HG02973 (cell line): ENCODE measurements around the gene GRAP2.

Source experiments
- ATAC-seq: cut with Tn5 transposase; IDR thresholded peaks from one replicate; pipeline ENCODE4 v1.9.1; 2021; ENCODE audit warnings: moderate library complexity; ENCODE audit not compliant: unreplicated experiment

The GRAP2 gene

DNA sequence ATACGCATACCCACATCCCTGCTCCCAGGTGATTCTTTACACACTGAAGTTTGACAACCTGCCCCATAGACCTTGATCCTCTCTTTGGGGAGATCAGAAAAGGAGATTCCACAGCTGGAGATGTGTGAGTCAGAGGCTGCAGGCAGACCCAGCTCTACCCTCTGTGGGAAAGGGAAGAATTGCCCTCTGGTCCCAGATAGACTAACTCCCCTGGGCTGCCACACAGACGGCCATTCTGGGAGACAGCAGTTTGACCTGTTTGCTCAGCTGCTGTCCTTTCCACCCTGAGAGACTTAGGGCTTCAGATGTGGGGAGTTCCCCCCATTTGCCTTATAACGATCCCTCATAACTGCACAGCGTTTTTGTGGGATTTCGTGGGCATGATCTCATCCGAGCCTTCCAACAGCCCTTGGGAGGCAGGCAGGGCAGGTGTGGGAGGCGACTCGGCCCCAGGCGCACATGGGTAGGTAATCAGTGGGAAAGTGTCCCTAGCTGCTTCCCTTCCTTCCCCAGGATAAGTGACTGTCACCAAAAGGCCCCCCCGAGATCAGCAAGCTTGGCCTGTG is 107.9 kb downstream of the GRAP2 start:
- no peak for ATAC-seq

DNA sequence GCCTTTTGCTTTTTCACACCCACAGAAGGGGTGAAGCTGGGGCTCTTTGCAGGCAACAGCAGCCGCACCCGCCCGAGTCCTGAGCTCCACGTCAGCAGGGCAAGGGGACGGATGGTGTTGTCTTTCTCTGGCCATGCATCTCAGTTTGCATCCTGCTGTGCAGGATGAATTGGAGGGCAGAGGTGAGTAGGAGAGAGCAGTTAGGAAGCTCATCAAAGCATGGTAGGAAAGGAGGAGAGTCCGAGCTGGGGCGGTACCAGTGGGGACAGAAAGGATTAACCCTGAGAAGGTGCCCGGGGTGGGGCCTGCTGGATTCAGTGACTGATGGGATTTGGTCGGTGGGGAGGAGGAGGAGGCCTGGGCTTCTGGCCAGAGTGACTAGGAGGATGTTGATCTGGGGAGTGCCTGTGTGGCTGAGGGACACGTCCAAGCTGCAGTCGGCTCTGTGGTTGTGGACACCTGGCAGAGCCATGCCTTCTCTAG is 108.4 kb downstream of the GRAP2 start:
- ATAC-seq, result no peak

DNA sequence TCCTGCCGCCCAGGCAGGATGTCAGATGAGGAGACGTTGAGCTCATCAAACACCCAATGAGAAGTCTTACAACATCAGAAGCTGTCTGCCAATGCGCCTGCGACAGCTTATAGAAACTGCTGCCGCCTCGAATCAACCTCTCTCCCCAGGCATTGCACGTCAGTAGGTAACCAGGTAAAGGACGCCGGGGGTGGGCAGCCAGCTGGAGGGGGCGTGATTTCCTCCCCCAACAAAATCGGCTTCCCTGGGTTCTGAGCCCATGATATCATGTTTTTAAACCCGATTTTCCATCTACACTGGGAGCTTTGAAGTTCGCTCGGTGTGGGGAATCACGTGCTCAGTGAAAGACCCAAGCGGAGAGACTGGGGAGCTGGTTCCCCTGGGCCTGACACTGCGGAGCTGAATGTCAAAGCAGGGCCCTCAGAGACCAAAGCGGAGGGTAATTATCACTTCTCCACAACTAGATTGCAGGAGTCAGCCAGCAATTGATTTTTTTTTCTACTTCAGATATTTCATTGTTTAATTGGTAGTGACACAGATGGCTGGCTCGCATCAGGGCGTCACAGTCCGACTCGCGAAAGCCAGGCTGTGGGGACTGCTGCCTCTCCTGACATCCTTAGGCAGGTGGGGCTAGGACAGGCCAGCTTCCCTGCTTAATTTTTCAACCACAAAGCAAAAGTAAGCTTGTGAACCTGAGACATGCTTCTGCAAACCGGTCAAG is 109.2 kb downstream of the GRAP2 start:
- ATAC-seq, result no peak

DNA sequence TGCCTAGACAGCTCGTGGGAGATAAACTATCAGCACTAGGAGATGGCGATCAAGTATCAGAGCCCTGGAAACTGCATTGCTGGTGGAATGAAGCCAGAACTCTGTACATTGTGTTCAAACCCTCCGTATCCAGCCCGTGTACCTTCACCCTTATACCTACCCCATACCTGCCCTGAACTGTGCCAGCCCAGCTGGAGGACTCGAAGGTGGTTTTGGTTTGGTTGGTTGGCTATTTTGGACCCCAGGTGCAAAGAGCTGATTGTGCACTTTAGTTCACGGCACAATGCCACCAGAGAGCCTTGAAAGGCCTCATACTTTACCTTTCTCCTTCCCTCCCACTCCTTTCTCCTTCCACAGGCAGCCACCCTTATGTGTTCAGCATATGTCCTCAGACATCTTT is 109.9 kb downstream of the GRAP2 start:
- ATAC-seq, result no peak

DNA sequence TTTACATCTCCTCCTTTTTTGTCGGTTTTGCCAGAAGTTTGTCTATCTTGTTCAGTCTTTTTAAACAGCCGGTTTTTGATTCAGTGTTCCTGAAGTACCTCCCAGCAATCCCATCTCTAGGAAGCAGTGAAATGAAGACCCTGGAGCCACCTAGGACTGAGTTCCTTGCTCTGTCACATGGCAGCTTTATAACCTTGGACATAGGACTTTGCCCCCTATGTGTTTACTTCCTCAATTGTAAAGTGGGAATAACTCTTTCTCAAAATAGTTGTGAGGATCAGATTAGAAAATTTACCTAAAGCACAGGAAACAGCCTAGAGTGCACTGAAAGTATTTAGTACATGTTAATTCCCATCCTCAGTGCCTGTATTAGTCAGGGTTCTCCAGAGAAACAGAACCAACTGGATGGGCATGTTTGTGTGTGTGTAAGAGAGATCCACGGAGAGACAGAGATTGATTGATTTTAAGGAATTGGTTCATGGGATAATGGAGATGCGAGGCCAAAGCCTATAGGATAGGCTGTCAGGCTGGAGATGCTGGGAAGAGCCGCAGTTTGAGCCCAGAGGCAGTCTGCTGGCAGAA is 113.9 kb downstream of the GRAP2 start:
- no peak for ATAC-seq

DNA sequence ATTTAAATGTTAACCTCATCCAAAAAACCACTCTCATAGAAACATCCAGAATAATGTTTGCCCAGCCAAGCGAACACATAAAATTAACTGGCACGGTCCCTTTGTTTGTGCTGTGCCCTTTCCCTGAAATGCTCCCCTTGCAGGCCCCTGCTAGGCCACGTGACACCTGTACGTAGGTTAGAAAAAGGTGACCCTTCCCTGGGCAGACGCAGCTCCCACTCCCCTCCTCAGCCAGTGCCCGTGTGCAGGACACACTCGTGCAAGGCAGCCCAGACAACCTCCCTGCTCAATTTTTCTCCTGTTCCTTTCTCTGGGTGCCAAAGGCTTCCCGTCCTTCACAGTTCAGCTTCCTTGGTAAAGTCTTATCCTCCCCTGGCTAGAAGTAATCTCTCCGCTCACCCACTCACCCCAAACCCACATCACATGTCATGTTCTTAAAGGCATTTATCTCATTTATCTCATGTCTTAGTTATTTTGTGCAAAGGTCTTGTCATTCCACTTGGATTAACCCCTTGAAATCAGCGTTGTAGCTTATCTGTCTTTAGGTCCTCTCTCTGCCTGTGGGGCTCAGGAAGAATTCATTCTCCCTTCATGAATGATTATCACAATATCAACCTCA is 114.6 kb downstream of the GRAP2 start:
- ATAC-seq, result no peak

DNA sequence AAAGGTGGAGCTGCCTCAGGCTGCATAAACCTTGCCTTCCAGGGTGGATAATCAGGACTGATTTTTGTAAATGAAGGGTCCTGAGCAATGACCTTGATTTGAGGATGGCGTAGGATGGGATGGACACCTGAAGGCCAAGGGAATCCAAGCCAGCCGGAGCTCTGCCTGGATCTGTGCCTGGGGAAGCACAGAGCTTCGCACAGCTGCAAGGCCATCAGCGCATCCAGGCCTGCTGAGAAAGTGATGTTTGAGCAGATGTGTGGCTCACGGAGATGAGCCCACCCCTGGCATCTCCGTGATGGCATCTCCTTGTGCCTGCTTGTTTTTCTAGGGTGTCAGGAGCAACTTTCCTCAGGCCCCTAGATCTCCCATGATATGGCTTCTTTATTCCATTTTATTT is 117.2 kb downstream of the GRAP2 start:
- ATAC-seq, result no peak

DNA sequence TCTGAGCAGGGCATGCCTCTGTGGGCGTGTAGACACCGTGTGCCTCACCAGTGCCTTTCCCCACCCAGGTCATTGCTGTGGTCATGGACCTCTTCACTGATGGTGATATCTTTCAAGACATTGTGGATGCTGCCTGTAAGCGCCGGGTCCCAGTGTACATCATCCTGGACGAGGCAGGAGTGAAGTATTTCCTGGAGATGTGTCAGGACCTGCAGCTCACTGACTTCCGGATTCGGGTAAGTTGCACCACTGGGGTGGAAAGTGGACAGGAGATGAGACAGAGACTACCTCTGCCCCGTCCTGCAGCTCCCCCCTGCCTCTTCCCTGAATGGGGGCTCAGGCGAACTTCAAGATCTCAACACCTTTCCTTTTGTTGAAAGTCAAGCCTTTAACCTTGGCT is 118.2 kb downstream of the GRAP2 start:
- ATAC-seq, result no peak

DNA sequence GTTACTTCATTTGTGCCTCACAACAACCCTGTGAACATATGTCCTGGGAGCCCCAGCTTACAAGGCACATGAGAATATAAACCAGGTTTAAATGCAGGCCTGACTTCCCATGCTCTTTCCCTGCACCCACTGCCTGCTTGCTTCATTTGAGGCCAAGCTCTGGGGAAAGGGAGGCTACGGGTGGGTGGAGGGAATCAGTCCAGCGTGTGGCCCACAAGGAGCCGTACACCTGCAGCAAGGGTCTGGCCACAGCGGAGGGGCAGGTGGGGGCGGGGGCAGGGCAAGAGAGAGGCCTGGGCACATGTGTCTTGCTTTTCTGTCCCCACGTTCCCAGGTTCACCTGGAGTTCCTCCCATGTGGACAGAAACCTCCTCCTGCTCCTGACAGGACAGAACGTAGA is 120.1 kb downstream of the GRAP2 start:
- ATAC-seq, result no peak

DNA sequence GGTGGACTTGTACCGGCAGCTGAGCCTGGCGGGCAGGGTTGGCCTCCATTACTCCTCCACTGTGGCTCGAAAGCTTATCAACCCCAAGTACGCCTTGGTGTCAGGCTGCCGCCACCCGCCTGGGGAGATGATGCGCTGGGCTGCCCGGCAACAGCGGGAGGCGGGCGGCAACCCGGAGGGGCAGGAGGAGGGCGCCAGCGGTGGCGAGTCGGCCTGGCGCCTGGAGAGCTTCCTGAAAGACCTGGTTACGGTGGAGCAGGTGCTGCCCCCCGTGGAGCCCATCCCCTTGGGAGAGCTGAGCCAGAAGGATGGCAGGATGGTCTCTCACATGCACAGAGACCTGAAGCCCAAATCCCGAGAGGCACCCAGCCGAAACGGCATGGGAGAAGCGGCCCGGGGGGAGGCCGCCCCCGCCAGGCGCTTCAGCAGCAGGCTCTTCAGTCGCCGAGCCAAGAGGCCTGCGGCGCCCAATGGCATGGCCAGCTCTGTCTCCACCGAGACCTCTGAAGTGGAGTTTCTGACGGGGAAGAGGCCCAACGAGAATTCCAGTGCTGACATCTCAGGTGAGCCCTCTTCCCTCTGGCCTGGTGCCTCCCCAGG is 120.6 kb downstream of the GRAP2 start:
- no peak for ATAC-seq

DNA sequence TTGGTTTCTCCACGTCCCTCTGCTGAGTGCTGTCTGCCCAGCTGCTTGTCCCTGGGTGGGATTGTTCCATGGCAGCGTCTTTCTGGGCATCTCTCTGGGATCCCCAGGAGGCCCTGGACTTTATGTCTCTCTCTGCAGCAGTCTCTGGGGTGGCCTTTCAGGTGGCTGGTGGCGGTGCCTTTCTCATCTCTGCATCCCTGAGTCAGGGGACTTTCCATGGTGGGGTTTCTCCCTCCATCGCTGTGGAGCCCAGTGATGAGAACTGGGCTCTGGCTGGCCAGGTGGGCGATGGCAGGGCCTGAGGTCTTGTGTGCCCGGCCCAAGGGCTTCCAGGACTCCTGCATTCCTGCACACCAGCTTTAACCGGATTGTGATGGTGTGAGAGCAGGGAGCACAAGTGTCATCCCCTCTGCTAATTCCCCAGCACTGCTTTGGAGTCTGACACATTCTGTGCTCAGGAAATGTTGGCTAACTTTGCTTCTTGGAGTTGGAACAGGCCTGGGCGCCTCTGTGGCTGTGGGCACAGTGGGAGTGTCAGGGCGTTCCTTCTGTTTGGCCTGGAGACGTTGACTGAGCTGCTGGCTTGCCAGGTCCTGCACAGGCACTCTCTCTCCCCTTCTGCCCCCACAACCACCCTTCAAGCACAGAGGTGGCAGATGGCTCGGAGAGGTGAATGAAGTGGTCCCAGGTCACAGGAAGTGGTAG is 121.8 kb downstream of the GRAP2 start:
- ATAC-seq, result no peak
